GM18511 (cell line): ENCODE measurements around the gene XPO5.
"Not testable (repeated sequence)": the region's sequence is repeated elsewhere in the genome, so short reads cannot be mapped to it uniquely, and the experiment has no call there.

Experiments
- ATAC-seq: cut with Tn5 transposase; IDR thresholded peaks from one replicate; pipeline ENCODE4 v1.9.1; 2021; ENCODE audit warnings: mild to moderate bottlenecking, moderate library complexity; ENCODE audit not compliant: unreplicated experiment

The XPO5 gene

GRCh38 chr6:43584892-43585570, 9.2 kb upstream of the XPO5 start:
- ATAC-seq, result no peak

DNA sequence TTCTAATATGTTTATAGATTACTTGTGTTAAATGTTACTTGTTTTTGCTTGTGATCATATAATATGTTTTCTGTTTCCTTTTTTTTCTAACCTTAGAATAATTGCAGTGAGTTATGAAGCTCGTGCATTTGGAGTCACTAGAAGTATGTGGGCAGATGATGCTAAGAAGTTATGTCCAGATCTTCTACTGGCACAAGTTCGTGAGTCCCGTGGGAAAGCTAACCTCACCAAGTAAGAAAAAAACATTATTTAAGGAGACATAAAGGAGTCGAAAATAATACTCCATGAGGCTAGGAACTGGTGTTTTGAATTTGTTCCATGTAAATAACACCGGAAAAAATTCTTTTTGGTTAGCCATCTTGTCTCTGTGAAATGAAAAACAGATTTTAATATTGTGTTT, 7.1 kb upstream of the XPO5 start:
- no peak for ATAC-seq

- no peak for ATAC-seq
Observed at GRCh38 chr6:43579171-43579570, 3.3 kb upstream of the XPO5 start.

DNA sequence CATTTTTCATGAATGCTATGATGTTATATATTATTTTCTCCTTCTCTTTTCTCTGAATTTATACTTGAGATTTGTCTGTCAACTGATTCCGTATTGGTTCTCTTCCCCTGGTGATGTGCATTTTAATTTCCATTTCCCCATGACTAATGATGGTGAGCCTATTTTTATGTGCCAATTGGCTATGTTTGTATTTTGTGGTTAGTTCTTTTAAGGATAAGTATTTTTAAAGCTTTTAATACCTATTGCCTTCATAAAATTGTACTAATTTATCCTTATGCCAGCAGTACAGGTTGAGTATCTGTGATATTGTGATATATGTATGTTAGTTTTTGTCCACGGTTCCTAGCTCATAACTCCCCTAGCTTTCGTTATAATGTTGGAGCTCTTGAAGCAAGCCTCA, 2.9 kb upstream of the XPO5 start:
- ATAC-seq, result no peak

DNA sequence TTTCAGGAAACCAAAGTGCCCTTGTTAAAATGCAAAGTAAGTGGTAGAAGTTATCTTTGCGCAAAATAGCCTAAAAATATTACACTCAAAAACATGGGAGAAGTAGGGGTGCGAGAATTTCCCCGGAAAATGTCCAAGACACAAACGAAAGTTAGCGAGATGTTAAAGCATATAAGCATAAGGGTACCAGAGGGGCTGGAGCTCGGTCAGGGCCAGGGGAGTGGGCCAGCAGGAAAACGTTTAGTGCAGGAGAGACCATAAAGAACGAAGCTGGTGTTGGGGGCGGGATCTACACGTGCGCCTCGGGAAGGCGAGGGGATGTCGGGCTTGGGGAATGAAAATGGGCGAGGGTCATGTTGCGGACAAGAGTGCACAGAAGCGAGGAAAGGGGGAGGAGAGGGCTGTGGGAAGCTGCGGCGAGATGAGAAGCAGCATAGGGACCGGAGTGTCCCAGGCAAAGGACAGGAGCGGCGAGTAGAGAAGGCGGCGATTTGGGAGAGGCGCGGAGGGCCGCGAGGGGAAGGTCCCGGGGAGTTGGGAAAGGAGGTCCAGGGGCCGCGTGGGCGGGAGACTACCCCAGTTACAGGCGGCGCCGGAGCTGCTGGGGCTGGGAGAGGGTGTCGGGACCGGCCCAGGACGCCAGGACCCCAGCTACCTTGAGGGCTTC, 600 bp downstream of the XPO5 start:
- ATAC-seq, result peak; percentile 18

DNA sequence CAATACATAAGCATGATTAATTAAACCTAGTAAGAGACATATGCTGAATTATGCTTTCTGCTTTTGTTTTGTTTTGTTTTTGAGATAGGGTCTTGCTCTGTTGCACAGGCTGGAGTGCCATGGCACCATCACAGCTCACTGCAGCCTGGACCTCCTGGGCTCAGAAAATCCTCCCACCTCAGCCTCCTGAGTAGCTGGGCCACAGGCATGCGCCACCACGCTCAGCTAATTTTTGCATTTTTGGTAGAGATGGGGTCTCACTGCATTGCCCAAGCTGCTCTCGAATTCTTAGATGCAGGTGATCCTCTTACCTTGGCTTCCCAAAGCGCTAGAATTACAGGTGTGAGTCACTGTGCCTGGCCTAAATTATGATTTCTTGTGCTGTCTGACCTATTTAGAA, 3.8 kb downstream of the XPO5 start:
- no peak for ATAC-seq

DNA sequence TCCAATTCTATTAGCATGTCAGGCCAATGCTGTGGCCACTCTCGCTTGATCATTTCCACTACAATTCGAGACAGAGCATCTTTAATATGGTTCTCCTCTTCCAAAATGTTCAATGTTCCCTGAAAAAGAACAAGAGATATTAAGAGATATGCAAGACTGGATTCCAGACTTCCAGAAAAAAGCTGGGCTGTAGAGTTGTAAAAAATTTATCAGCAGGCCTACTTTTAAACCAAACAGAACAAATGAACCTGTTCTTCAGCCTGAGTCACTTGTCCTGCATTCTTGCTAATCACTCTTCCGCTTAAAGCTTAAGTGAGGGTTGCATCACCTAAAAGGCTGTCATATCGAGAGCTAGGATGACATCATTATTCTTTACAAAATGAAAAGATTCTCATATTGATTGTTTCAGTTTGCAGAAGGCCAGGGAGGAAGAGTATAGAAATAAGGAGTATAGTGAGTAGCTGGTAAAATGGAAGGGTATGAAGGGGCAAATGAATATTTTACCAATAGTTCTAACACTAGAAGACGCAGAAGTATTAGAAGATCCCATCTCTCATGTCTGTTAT, 4.9 kb downstream of the XPO5 start:
- no peak for ATAC-seq

DNA sequence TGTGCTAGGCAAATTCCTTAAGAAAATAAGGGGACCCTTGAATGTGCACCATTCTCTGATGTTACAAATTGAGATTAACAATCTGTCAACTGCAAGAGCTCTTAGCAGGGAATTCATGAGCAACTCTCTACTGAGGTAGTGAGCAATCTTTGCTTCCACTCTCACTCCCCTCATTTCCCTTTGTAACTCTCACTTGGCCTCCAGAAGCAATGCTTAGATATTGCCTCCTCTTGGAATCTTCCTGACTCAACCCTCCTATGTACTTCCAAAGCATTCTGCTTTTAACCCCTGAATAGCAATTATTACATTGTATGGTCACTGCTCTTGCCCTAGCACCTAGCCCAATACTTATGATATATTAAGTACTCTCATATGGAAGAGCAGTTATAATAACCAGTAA, 16.5 kb downstream of the XPO5 start:
- no peak for ATAC-seq

DNA sequence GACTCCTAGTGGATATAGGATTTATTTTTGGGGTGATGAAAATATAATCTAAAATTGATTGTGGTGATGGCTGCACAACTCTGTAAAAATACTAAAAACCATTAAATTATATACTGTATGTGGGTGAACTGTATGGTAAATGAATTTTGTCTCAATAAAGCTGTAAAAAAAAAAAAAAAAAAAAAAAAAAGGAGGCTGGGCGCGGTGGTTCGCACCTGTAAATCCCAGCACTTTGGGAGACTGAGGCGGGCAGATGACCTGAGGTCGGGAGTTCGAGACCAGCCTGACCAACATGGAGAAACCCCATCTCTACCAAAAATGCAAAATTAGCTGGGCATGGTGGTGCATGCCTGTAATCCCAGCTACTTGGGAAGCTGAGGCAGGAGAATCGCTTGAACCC, 18.2 kb downstream of the XPO5 start:
- ATAC-seq, result not testable (repeated sequence)

DNA sequence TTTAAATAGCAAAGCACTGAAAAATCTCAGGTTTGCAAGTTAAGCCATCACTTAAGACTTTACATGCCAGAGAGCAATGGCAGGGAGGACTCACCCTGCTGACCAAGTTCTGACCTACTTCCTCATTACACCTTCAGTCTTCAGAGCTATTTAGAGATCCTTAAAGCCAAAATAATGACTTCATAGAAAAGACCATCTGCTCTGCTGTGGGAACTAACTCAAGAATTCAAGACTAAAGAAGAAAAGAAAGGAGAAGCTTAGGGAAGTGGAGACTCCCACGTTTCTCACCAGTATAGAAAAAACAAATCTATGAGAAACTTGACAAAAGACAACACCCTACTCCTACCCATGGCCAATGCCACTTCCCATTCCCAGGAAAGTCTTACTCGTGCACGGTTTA, 28.6 kb downstream of the XPO5 start:
- no peak for ATAC-seq

DNA sequence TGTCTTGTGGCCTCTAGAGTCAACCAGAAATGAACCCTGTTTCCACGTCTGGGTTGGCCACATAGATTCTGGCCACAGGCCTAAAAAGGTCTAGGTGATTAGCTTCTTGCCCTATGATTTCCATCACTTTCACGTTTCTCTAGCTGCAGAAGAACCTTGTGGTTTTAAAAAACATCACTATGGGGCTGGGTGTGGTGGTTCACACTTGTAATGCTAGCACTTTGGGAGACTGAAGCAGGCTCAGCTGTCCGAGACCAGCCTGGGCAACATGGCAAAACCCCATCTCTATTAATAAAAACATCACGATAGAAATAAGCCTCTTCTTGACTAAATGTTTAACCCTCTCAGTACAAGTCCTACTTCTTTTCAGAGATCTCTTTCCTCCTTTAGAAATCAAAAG, 31.4 kb downstream of the XPO5 start:
- ATAC-seq, result no peak

GRCh38 chr6:43541774-43542471, 33.9 kb downstream of the XPO5 start:
- ATAC-seq, result no peak

DNA sequence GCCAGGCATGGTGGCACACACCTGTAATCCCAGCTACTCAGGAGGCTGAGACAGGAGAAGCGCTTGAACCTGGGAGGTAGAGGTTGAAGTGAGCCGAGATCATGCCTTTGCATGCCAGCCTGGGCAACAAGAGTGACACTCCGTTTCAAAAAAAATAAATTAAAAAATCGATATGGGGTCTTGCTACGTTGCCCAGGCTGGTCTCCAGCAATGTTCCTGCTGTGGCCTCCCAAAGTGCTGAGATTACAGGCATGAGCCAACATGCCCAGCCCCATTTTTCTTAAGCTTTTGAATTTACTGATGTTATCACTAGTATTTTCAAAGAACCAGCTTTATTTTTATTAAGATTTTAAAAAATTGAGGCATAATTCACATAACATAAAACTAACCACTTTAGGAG, 35.3 kb downstream of the XPO5 start:
- no peak for ATAC-seq

GRCh38 chr6:43539409-43539808, 36.4 kb downstream of the XPO5 start:
- not testable (repeated sequence) for ATAC-seq

- not testable (repeated sequence) for ATAC-seq
Observed at GRCh38 chr6:43538986-43539385, 36.9 kb downstream of the XPO5 start.

DNA sequence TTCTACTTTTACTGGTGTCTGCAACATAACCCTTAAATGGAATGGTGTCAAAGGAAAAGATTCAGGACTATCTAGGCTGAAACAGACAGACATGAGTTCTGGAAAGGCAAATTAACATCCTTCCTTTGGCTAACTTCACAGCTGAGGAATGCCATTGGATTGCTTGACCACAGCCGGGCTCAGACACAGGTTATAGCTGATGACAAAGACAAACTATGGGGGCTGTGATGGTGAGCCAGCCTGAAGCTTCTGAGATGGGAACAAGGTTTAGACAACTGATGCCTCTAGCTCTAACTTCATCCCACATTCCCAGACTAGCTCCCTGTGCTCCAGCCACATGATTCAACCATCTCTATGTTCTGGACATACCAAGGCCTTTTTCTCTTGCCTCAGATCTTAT, 43.6 kb downstream of the XPO5 start:
- no peak for ATAC-seq

GRCh38 chr6:43524483-43524961, 51.3 kb downstream of the XPO5 start:
- no peak for ATAC-seq

- no peak for ATAC-seq
Observed at GRCh38 chr6:43523284-43523683, 52.6 kb downstream of the XPO5 start.

- no peak for ATAC-seq
Observed at GRCh38 chr6:43522547-43523261, 53.1 kb downstream of the XPO5 start.

GRCh38 chr6:43521836-43522235, 54.0 kb downstream of the XPO5 start:
- ATAC-seq, result no peak

DNA sequence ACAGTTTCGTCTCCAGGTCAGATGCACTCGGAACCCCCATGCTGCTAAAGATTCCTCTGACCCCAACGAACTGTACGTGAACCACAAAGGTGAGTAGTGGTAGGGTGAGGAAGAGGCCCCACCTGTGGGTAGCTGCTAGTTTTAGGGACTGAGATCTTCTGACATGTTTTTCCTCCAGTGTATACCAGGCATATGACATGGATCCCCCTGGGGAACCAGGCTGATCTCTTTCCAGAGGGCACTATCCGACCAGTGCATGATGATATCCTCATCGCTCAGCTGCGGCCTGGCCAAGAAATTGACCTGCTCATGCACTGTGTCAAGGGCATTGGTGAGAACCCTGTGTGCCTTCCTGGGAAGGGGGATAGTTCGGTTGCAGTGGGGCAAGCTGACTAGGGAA, 55.7 kb downstream of the XPO5 start:
- ATAC-seq, result no peak
